BJ (cell line): ENCODE data around the gene FZD4. TPM values are rescaled to one million over a fixed set of nuclear protein-coding genes. Genes with fewer than 3 reads are reported as not detected.

Experiments used
- CTCF ChIA-PET: fragments of 350-600 bp; formaldehyde crosslinking; extraction: SDS; loops from one replicate; lab custom pipeline; 2021; ENCODE audit warnings: antibody characterized with exemption, inconsistent platforms; lab: Yijun Ruan, JAX
- POLR2A ChIA-PET: fragments of 300-600 bp; sonication (Branson Sonifier 250); formaldehyde crosslinking; extraction: SDS; loops from one replicate; lab custom pipeline; 2021; ENCODE audit warnings: antibody characterized with exemption; lab: Charles Lee
- DNase-seq: peaks from one replicate; pipeline ENCODE4 v3.0.0-alpha.2; 2011; ENCODE audit warnings: low read depth
- H3K27me3 ChIP-seq: 2 replicates; pipeline ENCODE4 v1.6.0; 2011; ENCODE audit warnings: low read length; ENCODE audit not compliant: control insufficient read depth, insufficient read depth
- H3K36me3 ChIP-seq: 2 replicates; pipeline ENCODE4 v1.5.1; 2011; ENCODE audit warnings: low read length; ENCODE audit not compliant: control insufficient read depth, insufficient read depth
- H3K4me3 ChIP-seq: 2 replicates; pipeline ENCODE4 v1.5.1; 2011; ENCODE audit warnings: low read depth, mild to moderate bottlenecking, control low read depth, low read length
- CTCF ChIP-seq: IDR thresholded peaks from 2 replicates; pipeline ENCODE4 v1.5.1; 2011; ENCODE audit warnings: low read depth, mild to moderate bottlenecking, control low read depth, inconsistent platforms, low read length, moderate library complexity; ENCODE audit not compliant: insufficient read depth
- polyA plus RNA-seq: library from polyadenylated mRNA; depleted of rRNA; stranded (reverse); fragments of >200 nt; gene quantifications from 2 replicates; pipeline ENCODE4 v1.2.3, GENCODE V29; 2011

Gene FZD4
- polyA plus RNA-seq, 1 experiment: 12.4 TPM

GRCh38 chr11:86990031-86990430 is 34.8 kb upstream of the FZD4 start:
- POLR2A ChIA-PET: interaction anchor here (0.6 kb wide), 1 partner anchor 10 kb away, joined by 4 read pairs; no protein-coding TSS in a partner anchor
- no peaks in the 10 kb centered on the region for H3K36me3 ChIP-seq
- CTCF ChIA-PET: interaction anchor here (1.1 kb wide), 1 partner anchor 311 kb away, joined by 4 read pairs; no protein-coding TSS in a partner anchor
- no peak overlapping the region for H3K4me3 ChIP-seq
- H3K27me3 ChIP-seq: no peaks in the 10 kb centered on the region
- TF ChIP-seq CTCF: no peak
- no peak for DNase-seq

- H3K27me3 ChIP-seq: no peaks in the 10 kb centered on the region
- ChIA-PET CTCF (no interaction called here), POLR2A (no interaction called here)
- TF ChIP-seq CTCF: no peak
- H3K4me3 ChIP-seq: no peak overlapping the region
- no peaks in the 10 kb centered on the region for H3K36me3 ChIP-seq
- DNase-seq: no peak
These were observed 33.2 kb upstream of the FZD4 start for GRCh38 chr11:86988351-86988881.

- POLR2A ChIA-PET: no interaction called here
- CTCF ChIA-PET: interaction anchor here (0.6 kb wide), 1 partner anchor 624 kb away, joined by 3 read pairs; no protein-coding TSS in a partner anchor
- Histone ChIP-seq H3K4me3 (no peak overlapping the region), H3K27me3 (no peaks in the 10 kb centered on the region), H3K36me3 (no peaks in the 10 kb centered on the region)
- no peak for TF ChIP-seq CTCF
- DNase-seq: no peak
These were observed 32.5 kb upstream of the FZD4 start for GRCh38 chr11:86987679-86988078.

GRCh38 chr11:86984701-86985100 is 29.5 kb upstream of the FZD4 start:
- CTCF ChIA-PET: interaction anchor here (0.9 to 2.0 kb wide), 2 partner anchors 9 to 297 kb away, joined by 3 to 6 read pairs; no protein-coding TSS in a partner anchor
- TF ChIP-seq CTCF: no peak

GRCh38 chr11:86983021-86983488 is 27.9 kb upstream of the FZD4 start:
- no peak for TF ChIP-seq CTCF
- ChIA-PET POLR2A (no interaction called here), CTCF (interaction anchor here (0.5 to 2.0 kb wide), 3 partner anchors 11 to 426 kb away, joined by 5 to 7 read pairs (median 6); no protein-coding TSS in a partner anchor)
- DNase-seq: no peak
- Histone ChIP-seq H3K4me3 (no peak overlapping the region), H3K27me3 (no peaks in the 10 kb centered on the region; the same call in 1 of the 2 replicates), H3K36me3 (no peaks in the 10 kb centered on the region)

More at GRCh38 chr11:86984701-86985100, 29.5 kb upstream of the FZD4 start:
- no peak for DNase-seq
- POLR2A ChIA-PET: no interaction called here
- Histone ChIP-seq H3K4me3 (no peak overlapping the region), H3K27me3 (no peaks in the 10 kb centered on the region), H3K36me3 (no peaks in the 10 kb centered on the region)
